Brain microvascular endothelial cell (primary cell): ENCODE results near the gene FOXD1.

Experiments used
- DNase-seq: peaks from one replicate; pipeline ENCODE4 v3.0.0-alpha.2; 2020
- H3K27ac ChIP-seq: fragments of 250-450 bp; sonication (Bioruptor Pico); 2 replicates; pipeline ENCODE4 v1.5.1; 2020; ENCODE audit warnings: mild to moderate bottlenecking, moderate library complexity
- H3K27me3 ChIP-seq: fragments of 250-450 bp; sonication (Bioruptor Pico); replicated peaks from 2 replicates; pipeline ENCODE4 v1.5.1; 2020; ENCODE audit warnings: mild to moderate bottlenecking
- H3K36me3 ChIP-seq: fragments of 250-450 bp; sonication (Bioruptor Pico); replicated peaks from 2 replicates; pipeline ENCODE4 v1.5.1; 2020; ENCODE audit warnings: mild to moderate bottlenecking
- H3K4me3 ChIP-seq: 2 replicates; pipeline ENCODE4 v1.5.1; 2011; ENCODE audit warnings: low read depth, mild to moderate bottlenecking, control low read depth, low read length, moderate library complexity
- in situ Hi-C: cut with HindIII; loops from 2 replicates; pipeline ENCODE4 v1.10.0; 2017; ENCODE audit warnings: low sequenced_read_pairs, low pct_ligation_motif_present
- TF ChIP-seq, protein P1 (sequence below): IDR thresholded peaks from 2 replicates; pipeline ENCODE4 v1.5.1; 2011; ENCODE audit warnings: low read depth, mild to moderate bottlenecking, moderate library complexity, low read length, control low read depth, inconsistent platforms; ENCODE audit errors: missing control alignments

FOXD1 gene

DNA sequence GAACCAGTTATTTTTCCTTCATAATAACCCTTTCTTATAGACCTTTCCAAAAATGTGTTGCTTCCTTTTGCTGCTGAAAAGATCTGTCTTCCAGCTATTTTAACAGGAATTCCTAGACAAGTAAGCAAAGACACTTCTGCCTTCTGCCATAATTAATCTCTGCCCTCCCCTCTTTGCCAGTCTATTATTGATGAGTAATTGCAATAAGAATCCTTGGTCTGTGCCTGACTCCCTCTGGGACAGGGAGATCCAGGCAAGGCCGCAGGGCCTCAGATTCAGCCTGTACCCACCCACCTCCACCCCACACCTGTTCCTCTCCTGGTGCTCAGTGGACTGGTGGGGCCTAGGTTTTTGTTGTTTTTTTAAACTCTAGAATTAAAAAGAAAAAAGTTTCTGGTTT lies 8.3 kb downstream of the FOXD1 start:
- no peaks in the 10 kb centered on the region for H3K27me3 ChIP-seq

DNA sequence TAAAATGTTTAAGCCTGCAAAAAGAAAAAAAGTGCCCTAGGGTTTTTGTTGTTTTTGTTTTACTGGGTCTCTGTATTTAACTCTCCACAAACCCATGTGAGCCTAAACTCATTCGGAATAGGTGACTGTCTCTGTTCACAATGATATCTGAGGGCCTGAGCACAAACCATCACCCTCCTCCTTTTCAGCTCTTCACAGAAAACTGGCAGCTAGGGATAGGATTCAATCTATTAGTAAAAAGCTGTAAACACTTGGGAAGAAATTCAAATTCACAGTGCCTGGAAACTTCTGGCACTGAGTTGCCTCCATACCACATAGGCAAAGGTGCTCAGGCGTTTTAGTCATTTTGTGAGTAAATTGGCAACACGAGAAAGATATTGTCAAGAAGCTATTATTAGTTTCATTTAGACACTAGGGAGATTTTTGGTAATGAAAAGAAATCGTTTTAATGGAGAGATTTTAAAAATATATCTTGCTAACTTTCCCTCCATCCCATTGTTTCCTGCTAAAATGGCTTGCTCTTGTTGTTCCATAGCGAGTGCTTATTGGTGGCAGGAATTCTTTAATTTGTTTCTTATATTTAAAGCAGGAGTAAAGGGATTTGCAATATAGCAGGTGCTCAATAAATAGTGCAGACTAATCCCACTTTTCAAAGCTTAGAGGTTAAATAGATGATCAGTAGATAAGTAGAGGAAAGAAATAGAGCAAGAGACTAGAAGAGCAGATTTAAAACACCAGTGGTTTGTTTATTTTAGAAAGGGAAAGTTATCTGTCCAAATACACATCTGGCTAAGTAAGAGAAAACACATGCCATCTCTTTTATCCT lies 9.7 kb downstream of the FOXD1 start:
- Histone ChIP-seq H3K27ac (no peak overlapping the region), H3K27me3 (no peaks in the 10 kb centered on the region), H3K36me3 (no peaks in the 10 kb centered on the region), H3K4me3 (no peak overlapping the region)
- in situ Hi-C loops, result loop anchor here (25.0 kb wide), 1 partner anchor 127 kb away; no protein-coding TSS in a partner anchor
- DNase-seq, result no peak
- TF ChIP-seq, protein P1, sequence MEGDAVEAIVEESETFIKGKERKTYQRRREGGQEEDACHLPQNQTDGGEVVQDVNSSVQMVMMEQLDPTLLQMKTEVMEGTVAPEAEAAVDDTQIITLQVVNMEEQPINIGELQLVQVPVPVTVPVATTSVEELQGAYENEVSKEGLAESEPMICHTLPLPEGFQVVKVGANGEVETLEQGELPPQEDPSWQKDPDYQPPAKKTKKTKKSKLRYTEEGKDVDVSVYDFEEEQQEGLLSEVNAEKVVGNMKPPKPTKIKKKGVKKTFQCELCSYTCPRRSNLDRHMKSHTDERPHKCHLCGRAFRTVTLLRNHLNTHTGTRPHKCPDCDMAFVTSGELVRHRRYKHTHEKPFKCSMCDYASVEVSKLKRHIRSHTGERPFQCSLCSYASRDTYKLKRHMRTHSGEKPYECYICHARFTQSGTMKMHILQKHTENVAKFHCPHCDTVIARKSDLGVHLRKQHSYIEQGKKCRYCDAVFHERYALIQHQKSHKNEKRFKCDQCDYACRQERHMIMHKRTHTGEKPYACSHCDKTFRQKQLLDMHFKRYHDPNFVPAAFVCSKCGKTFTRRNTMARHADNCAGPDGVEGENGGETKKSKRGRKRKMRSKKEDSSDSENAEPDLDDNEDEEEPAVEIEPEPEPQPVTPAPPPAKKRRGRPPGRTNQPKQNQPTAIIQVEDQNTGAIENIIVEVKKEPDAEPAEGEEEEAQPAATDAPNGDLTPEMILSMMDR, result no peak

More for the DNA sequence above, 8.3 kb downstream of the FOXD1 start:
- in situ Hi-C loops, result loop anchor here (25.0 kb wide), 1 partner anchor 128 kb away; no protein-coding TSS in a partner anchor
- H3K36me3 ChIP-seq, result peaks cover 8% of the 10 kb centered on the region
- TF ChIP-seq, protein P1, result no peak
- H3K4me3 ChIP-seq, result no peak overlapping the region
- no peak for DNase-seq
- no peak overlapping the region for H3K27ac ChIP-seq

DNA sequence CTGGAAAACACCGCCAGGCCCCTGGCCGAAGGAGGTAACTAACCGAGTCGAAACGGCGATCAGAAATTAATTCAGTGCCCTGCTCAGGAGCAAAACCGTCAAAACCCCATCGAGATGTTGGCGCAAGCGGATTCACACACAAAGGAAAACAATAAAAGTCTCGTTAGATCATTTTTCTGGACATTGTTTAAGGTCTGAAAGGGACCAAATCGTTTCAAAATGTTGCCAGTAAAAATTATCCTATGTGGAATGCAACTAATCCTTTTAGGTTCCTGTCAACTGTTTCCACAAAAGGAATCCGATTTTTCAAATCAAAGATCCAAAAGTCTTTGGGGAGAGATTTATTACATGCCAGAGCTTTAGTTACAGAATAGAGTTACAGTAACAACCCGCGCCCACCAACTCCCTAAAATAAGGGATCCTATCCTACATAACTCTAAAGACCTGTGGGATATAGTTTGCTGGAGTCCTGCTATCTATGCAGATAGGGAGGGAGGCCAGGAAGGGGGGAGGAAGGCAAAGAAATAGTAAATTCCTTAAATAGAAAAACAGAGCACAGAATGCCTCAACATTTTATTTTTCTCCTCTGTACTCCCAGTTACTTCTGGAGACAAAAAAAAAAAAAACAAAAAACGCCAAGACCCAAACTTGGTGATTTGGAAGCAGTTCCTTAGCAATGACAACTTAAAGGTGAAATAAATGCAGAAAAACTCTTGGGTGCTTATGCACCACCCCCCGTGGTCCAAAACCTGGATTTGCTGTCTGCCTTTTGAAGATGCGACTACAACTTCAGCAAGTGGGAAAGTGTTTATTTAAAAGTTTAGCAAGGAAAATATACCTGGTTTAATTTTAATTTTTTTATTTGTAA lies 10.6 kb downstream of the FOXD1 start:
- H3K36me3 ChIP-seq, result no peaks in the 10 kb centered on the region
- peak overlapping the region; percentile 79 for H3K27ac ChIP-seq
- no peak for DNase-seq
- in situ Hi-C loops, result loop anchor here (25.0 kb wide), 1 partner anchor 126 kb away; no protein-coding TSS in a partner anchor
- TF ChIP-seq, protein P1, result no peak
- peak overlapping the region; percentile 46 for H3K4me3 ChIP-seq
- no peaks in the 10 kb centered on the region for H3K27me3 ChIP-seq

DNA sequence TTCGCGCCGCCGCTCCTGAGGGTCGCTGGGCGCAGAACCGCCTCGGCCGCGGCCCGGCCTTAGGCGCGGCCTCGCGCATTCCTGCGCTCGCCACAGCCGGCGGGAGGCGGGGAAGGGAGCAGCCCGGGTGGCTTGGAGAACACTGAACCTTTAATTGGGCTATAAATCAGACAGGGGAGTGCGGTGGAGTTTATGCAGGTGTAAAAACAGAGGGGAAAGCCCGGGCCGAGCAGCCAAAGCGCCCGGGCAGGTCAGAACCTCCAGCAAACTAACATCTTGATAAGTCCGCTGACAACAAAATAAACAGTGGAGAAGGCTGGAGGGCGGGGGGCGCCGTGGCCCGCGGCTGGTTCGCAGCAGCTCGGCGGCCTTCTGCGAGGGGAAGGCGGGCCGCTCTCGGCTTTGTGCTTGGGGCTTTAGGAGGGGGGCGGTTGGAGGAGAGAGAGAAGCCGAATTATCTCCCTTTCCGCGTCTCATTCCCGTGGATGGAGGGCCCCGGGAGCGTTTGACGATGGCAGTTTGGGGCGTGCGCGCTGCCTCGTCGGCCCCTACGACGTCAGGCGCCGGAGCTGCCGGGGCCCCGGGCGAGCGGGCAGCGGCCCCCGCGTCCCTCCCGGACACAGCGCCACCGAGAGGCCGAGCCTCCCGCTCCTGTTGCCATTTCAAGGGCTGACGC lies 11.3 kb downstream of the FOXD1 start:
- peak; percentile 53 for DNase-seq
- TF ChIP-seq, protein P1, result peak; percentile 65
- Histone ChIP-seq H3K4me3 (peak overlapping the region; percentile 46), H3K36me3 (no peaks in the 10 kb centered on the region), H3K27ac (peak overlapping the region; percentile 79), H3K27me3 (no peaks in the 10 kb centered on the region)
- in situ Hi-C loops, result loop anchor here (25.0 kb wide), 1 partner anchor 125 kb away; no protein-coding TSS in a partner anchor

DNA sequence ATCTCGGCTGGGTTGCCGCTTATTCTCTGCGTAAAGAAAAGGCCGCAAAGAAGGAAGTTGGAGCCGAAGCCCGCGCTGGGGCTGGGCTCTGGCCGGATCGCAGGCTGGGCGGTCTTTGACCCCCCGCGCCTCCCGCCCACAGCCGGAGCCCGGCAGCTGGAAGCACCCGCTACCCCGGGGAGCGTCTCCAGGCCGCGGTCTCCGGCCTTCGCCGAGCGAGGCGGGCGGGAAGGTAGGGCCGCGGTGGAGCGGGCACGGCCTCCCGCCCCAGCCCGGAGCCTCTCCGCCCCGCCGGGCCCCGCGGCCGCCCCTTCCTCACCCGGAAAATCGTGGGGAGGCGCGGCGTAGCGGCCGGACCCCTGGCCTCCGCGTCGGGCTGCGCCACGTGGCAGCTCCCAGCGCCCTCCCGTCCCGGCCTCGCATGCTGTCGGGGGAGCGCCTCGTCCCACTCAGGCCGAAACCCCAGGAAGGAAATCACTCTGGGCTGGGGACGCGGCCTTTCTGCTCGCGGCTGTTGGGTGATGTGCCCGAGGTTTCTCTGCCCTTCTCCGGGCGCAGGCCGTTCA lies 12.0 kb downstream of the FOXD1 start:
- TF ChIP-seq, protein P1, result no peak
- H3K4me3 ChIP-seq, result peak overlapping the region; percentile 46
- in situ Hi-C loops, result loop anchor here (25.0 kb wide), 1 partner anchor 124 kb away; no protein-coding TSS in a partner anchor
- no peaks in the 10 kb centered on the region for H3K27me3 ChIP-seq
- no peaks in the 10 kb centered on the region for H3K36me3 ChIP-seq
- peak overlapping the region; percentile 79 for H3K27ac ChIP-seq
- DNase-seq, result no peak
